GM18526 (cell line): ENCODE measurements around the gene PPARD.

ENCODE experiments used
- POLR2A ChIP-seq: IDR thresholded peaks from 3 replicates; pipeline ENCODE4 v1.6.1; 2011; ENCODE audit not compliant: insufficient read length; ENCODE audit errors: extremely low read depth

Gene PPARD

DNA sequence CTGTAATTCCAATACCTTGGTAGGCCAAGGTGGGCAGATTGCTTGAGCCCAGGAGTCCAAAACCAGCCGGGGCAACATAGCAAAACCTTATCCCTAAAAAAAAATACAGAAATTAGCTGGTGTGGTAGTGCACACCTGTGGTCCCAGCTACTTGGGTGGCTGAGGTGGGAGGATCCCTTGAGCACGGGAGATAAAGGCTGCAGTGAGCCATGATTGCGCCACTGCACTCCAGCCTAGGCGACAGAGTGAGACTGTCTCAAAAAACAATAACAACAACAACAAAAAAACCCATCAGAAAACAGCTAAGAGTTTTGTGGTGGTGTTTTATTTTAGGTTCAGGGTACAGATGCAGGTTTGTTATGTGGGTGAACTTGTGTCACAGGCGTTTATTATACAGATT, 66.9 kb downstream of the PPARD start:
- no peak for TF ChIP-seq POLR2A

DNA sequence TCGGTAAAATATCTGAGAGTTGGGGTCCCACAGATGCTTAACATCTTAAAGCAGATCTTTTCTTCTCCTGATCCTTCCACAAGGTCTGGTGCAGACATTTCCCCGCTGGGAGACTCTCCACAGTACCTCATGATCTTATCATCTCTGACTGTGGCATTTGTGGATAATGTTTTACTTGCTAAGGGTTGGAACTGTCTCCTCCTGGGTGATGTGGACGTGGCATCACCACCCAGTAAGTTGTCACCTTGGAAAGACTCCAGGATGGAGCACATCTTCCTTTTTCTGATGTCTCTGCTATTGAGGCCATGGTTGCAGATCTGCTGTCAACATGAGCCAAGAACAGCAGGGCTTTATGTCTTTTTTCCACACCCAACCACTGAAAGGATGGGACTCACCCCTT, 67.8 kb downstream of the PPARD start:
- no peak for TF ChIP-seq POLR2A

DNA sequence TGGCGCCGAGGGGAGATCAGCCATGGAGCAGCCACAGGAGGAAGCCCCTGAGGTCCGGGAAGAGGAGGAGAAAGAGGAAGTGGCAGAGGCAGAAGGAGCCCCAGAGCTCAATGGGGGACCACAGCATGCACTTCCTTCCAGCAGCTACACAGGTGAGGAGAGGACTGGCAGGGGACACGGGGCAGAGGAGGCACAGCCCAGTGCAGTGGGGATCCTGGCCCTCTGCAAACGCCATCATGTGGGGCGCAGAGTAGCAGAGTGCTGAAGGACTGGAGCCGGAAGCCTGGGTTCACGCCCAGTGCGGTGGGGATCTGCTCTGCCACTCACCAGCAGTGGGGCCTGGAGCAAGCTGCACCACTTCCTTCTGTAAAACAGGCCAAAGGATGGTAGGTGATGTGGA, 68.7 kb downstream of the PPARD start:
- TF ChIP-seq POLR2A: no peak

- no peak for TF ChIP-seq POLR2A
Measured at GRCh38 chr6:35412102-35412501, 69.7 kb downstream of the PPARD start.

GRCh38 chr6:35413911-35414310, 71.6 kb downstream of the PPARD start:
- TF ChIP-seq POLR2A: no peak

- no peak for TF ChIP-seq POLR2A
Measured at GRCh38 chr6:35415065-35415891, 72.9 kb downstream of the PPARD start.

- TF ChIP-seq POLR2A: no peak
Measured at GRCh38 chr6:35417979-35418661, 75.8 kb downstream of the PPARD start.

- TF ChIP-seq POLR2A: no peak
Measured at GRCh38 chr6:35419417-35419816, 77.1 kb downstream of the PPARD start.

GRCh38 chr6:35419961-35420360, 77.6 kb downstream of the PPARD start:
- TF ChIP-seq POLR2A: no peak

GRCh38 chr6:35425284-35425683, 82.9 kb downstream of the PPARD start:
- no peak for TF ChIP-seq POLR2A

GRCh38 chr6:35426074-35426473, 83.7 kb downstream of the PPARD start:
- TF ChIP-seq POLR2A: no peak

GRCh38 chr6:35427435-35427834, 85.1 kb downstream of the PPARD start:
- no peak for TF ChIP-seq POLR2A

- TF ChIP-seq POLR2A: no peak
Measured at GRCh38 chr6:35427851-35428321, 85.5 kb downstream of the PPARD start.

DNA sequence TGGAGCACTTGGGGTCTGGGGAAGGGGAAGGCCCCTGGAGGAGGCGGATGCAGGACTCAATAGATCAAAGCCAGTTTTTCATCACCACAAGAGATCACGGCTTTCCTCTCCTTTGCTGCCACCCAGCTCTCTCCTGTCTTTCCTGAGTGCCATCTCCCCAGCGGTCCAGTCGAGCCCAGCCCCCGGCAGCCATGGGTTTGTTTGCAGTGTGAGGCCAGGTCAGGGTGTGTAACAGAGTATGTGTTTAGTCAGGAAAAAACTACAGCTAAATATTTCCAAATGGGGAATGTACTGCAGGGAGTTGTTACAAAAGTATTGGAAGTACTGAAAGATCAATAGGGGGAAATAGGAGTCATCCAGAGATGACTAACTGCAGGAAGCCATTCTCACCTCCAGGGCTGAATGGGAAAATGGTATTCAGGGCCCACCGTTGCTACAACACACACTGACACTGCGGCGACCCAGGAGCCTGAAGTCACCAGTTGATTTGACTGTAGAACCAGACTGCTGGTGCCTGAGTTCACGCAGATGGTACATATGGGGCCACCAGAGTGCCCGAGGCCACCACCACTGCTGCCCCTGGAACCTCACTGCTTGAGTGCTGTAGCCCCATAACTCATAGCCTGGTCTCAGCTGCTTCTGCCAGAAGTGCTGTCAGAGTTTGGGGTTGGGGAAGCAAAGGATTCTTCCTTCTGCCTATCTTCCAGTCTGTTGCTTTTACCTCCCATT, 86.2 kb downstream of the PPARD start:
- TF ChIP-seq POLR2A: no peak

DNA sequence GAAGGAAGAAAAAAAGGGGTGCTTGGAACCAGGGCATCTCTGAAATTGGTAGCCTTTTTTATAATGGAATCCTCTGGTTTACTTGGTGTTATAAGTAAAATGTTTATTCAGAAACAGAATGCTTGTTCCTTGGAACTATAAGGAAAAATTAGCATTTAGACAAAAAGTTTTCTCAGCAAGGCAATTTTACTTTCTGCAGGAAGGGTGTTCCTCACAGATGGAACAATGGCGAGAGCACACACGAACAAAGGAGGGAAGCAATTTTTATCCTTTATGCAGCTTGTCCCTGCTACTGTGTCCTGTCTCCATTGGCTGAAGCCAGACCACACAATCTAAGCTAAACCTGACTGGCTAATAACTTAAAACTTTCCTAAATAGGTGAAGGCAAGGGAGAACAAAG, 87.1 kb downstream of the PPARD start:
- TF ChIP-seq POLR2A: no peak

DNA sequence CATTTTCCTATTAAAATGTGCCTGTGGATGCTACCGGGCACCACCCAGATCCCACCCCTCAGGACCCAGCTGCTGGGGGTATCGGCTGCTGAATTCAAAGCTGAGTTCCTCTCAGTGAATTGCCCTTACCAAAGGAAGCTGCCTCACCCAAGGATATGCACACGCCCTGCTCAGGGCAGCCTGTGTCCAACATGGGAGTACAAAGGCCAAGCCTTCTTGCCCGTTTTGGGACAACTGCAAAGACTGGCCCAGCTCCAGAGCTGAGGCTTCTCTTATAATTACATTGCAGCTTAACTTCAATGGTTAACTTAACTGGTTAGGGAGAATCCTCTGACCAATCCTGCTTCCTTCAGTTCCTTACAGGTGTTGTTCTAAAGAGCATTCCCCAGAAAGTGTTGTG, 89.9 kb downstream of the PPARD start:
- no peak for TF ChIP-seq POLR2A
